Measurements from ENCODE around the gene CCL19.

GRCh38 chr9:34651321-34651720 is 39.8 kb downstream of the CCL19 start:
- TF ChIP-seq CTCF (conservative IDR thresholded peaks at IDR 0.05; ENCODE audit: low read depth in 2 of 2) (no peak), ETS1 (IDR thresholded peaks at IDR 0.05) (no peak), POLR2AphosphoS5 (IDR thresholded peaks at IDR 0.05; ENCODE audit: low read depth) (no peak), ZNF331 (CRISPR knock-in tag; IDR thresholded peaks at IDR 0.05; ENCODE audit: low read depth) (no peak), REST (IDR thresholded peaks at IDR 0.05; ENCODE audit: unreplicated experiment) (no peak), JUNB (IDR thresholded peaks at IDR 0.05; ENCODE audit: unreplicated experiment) (no peak)

All from GM23338 (cell line).